Stimulated activated naive CD8-positive, alpha-beta T cell treated with anti-CD3 and anti-CD28 coated beads, Interleukin-15, amount 100 ng/mL, for 72 hours (primary cell): ENCODE data around the gene CHPF.

Experiments used
- ATAC-seq: fragments of 150-1000 bp; cut with Tn5 transposase; 2 replicates; pipeline ENCODE4 v1.10.0; 2021; ENCODE audit warnings: mild to moderate bottlenecking, moderate library complexity
- DNase-seq, 2 donors: peaks; one replicate each; pipeline ENCODE4 v3.0.0; 2021 to 2022
- H3K27ac Mint-ChIP-seq, 2 donors: one replicate each; pipeline ENCODE4 v1.8.0; 2022; ENCODE audit warnings: mild to moderate bottlenecking in 2 of 2, mixed read lengths in 2 of 2, moderate library complexity in 2 of 2
- H3K27me3 Mint-ChIP-seq: one replicate; pipeline ENCODE4 v1.8.0; 2022; ENCODE audit warnings: mixed read lengths
- H3K4me1 Mint-ChIP-seq: one replicate; pipeline ENCODE4 v1.8.0; 2022; ENCODE audit warnings: mild to moderate bottlenecking, mixed read lengths
- H3K4me3 Mint-ChIP-seq, 2 donors: one replicate each; pipeline ENCODE4 v1.8.0; 2022; ENCODE audit warnings: mild to moderate bottlenecking in 2 of 2, mixed read lengths in 2 of 2, moderate library complexity in 1 of 2
- H3K9me3 Mint-ChIP-seq, 2 donors: one replicate each; pipeline ENCODE4 v1.8.0; 2022; ENCODE audit warnings: mixed read lengths in 2 of 2

CHPF gene

GRCh38 chr2:219506153-219506801 lies 37.3 kb downstream of the CHPF start:
- H3K27me3 Mint-ChIP-seq = peaks cover 33% of the 10 kb centered on the region
- H3K4me3 Mint-ChIP-seq = no peak overlapping the region
- peaks cover 28% of the 10 kb centered on the region for H3K4me1 Mint-ChIP-seq
- no peaks in the 10 kb centered on the region for H3K9me3 Mint-ChIP-seq
- DNase-seq (no peak), ATAC-seq (no peak)
- peak overlapping the region in 1 of 2 donors; percentile 72 for H3K27ac Mint-ChIP-seq

GRCh38 chr2:219505585-219505984 lies 38.0 kb downstream of the CHPF start:
- Mint-ChIP-seq H3K27me3 (peaks cover 26% of the 10 kb centered on the region), H3K4me1 (peaks cover 24% of the 10 kb centered on the region), H3K9me3 (no peaks in the 10 kb centered on the region), H3K27ac (peak overlapping the region in 1 of 2 donors; percentile 51), H3K4me3 (no peak overlapping the region)
- no peak for ATAC-seq
- no peak for DNase-seq

GRCh38 chr2:219502618-219503017 lies 41.0 kb downstream of the CHPF start:
- no peak for ATAC-seq

GRCh38 chr2:219501849-219502248 lies 41.8 kb downstream of the CHPF start:
- Mint-ChIP-seq H3K9me3 (no peaks in the 10 kb centered on the region), H3K4me3 (no peak overlapping the region), H3K27me3 (peaks cover 17% of the 10 kb centered on the region), H3K4me1 (peaks cover 47% of the 10 kb centered on the region), H3K27ac (no peak overlapping the region)
- DNase-seq = no peak
- no peak for ATAC-seq

More at GRCh38 chr2:219502618-219503017, 41.0 kb downstream of the CHPF start:
- Mint-ChIP-seq H3K27me3 (peaks cover 13% of the 10 kb centered on the region), H3K27ac (no peak overlapping the region), H3K4me1 (peaks cover 39% of the 10 kb centered on the region), H3K9me3 (no peaks in the 10 kb centered on the region), H3K4me3 (no peak overlapping the region)
- no peak for DNase-seq

- Mint-ChIP-seq H3K4me3 (peak overlapping the region; percentile 97), H3K9me3 (no peaks in the 10 kb centered on the region), H3K4me1 (peaks cover 55% of the 10 kb centered on the region), H3K27ac (no peak overlapping the region), H3K27me3 (peaks cover 35% of the 10 kb centered on the region)
- DNase-seq (no peak), ATAC-seq (no peak)
Observed at GRCh38 chr2:219500135-219500534, 43.5 kb downstream of the CHPF start.

- Mint-ChIP-seq H3K27me3 (peaks cover 40% of the 10 kb centered on the region), H3K9me3 (no peaks in the 10 kb centered on the region), H3K4me3 (peak overlapping the region; percentile 97), H3K4me1 (peaks cover 55% of the 10 kb centered on the region), H3K27ac (peak overlapping the region; percentile 67 to 87)
- ATAC-seq (no peak), DNase-seq (no peak)
Observed at GRCh38 chr2:219499555-219499954, 44.1 kb downstream of the CHPF start.

GRCh38 chr2:219499058-219499307 lies 44.6 kb downstream of the CHPF start:
- peaks cover 46% of the 10 kb centered on the region for H3K27me3 Mint-ChIP-seq
- peak overlapping the region; percentile 97 for H3K4me3 Mint-ChIP-seq
- no peak for ATAC-seq
- DNase-seq = no peak
- no peaks in the 10 kb centered on the region for H3K9me3 Mint-ChIP-seq
- peaks cover 55% of the 10 kb centered on the region for H3K4me1 Mint-ChIP-seq
- H3K27ac Mint-ChIP-seq = peak overlapping the region; percentile 67 to 87

- DNase-seq (peak; percentile 90 to 94), ATAC-seq (peak; percentile 93)
- peak within 1 kb of the TSS; percentile 87 to 93 for H3K27ac Mint-ChIP-seq
- H3K27me3 Mint-ChIP-seq = peaks cover 51% of the 10 kb centered on the region
- peaks cover 55% of the 10 kb centered on the region for H3K4me1 Mint-ChIP-seq
- peak within 1 kb of the TSS; percentile 97 for H3K4me3 Mint-ChIP-seq
- no peaks in the 10 kb centered on the region for H3K9me3 Mint-ChIP-seq
Observed at GRCh38 chr2:219498280-219499057, 45.1 kb downstream of the CHPF start, which contains the start of gene GMPPA. Gene GMPPA (plus strand): TSS chr2:219498891. CDS start chr2:219499976, 1,085 bp downstream.

- H3K27me3 Mint-ChIP-seq = peaks cover 59% of the 10 kb centered on the region
- no peak overlapping the region for H3K27ac Mint-ChIP-seq
- H3K4me3 Mint-ChIP-seq = peak overlapping the region; percentile 97
- H3K9me3 Mint-ChIP-seq = no peaks in the 10 kb centered on the region
- peaks cover 55% of the 10 kb centered on the region for H3K4me1 Mint-ChIP-seq
- peak in 1 of 2 donors; percentile 32 for DNase-seq
- peak; percentile 5 for ATAC-seq
Observed at GRCh38 chr2:219497495-219498279, 45.9 kb downstream of the CHPF start.

- DNase-seq (no peak), ATAC-seq (no peak)
- Mint-ChIP-seq H3K27me3 (peaks cover 66% of the 10 kb centered on the region), H3K9me3 (no peaks in the 10 kb centered on the region), H3K4me1 (peaks cover 54% of the 10 kb centered on the region), H3K4me3 (peak overlapping the region; percentile 97), H3K27ac (no peak overlapping the region)
Observed at GRCh38 chr2:219496825-219497494, 46.6 kb downstream of the CHPF start.

- Mint-ChIP-seq H3K27me3 (peaks cover 70% of the 10 kb centered on the region), H3K9me3 (no peaks in the 10 kb centered on the region), H3K4me3 (peak overlapping the region in 1 of 2 donors; percentile 97), H3K27ac (peak overlapping the region in 1 of 2 donors; percentile 86), H3K4me1 (peaks cover 48% of the 10 kb centered on the region)
- ATAC-seq (no peak), DNase-seq (no peak)
Observed at GRCh38 chr2:219496247-219496824, 47.3 kb downstream of the CHPF start.

GRCh38 chr2:219495531-219496122 lies 48.0 kb downstream of the CHPF start:
- Mint-ChIP-seq H3K27ac (no peak overlapping the region), H3K4me3 (no peak overlapping the region), H3K4me1 (peaks cover 44% of the 10 kb centered on the region), H3K9me3 (no peaks in the 10 kb centered on the region), H3K27me3 (peaks cover 73% of the 10 kb centered on the region)
- ATAC-seq (peak; percentile 47), DNase-seq (peak; percentile 56 to 59)

GRCh38 chr2:219494952-219495530 lies 48.6 kb downstream of the CHPF start:
- H3K9me3 Mint-ChIP-seq = no peaks in the 10 kb centered on the region
- peaks cover 41% of the 10 kb centered on the region for H3K4me1 Mint-ChIP-seq
- H3K4me3 Mint-ChIP-seq = no peak overlapping the region
- ATAC-seq = no peak
- no peak for DNase-seq
- H3K27me3 Mint-ChIP-seq = peaks cover 78% of the 10 kb centered on the region
- H3K27ac Mint-ChIP-seq = no peak overlapping the region

- no peak for DNase-seq
- H3K27me3 Mint-ChIP-seq = peaks cover 89% of the 10 kb centered on the region
- no peak overlapping the region for H3K27ac Mint-ChIP-seq
- no peaks in the 10 kb centered on the region for H3K9me3 Mint-ChIP-seq
- peaks cover 21% of the 10 kb centered on the region for H3K4me1 Mint-ChIP-seq
- H3K4me3 Mint-ChIP-seq = no peak overlapping the region
- no peak for ATAC-seq
Observed at GRCh38 chr2:219493086-219493485, 50.5 kb downstream of the CHPF start.
